PC-9 (cell line): ENCODE results near the gene CD274. TPM values are rescaled to one million over a fixed set of nuclear protein-coding genes. Genes with fewer than 3 reads are reported as not detected.
"Not testable (repeated sequence)": the region's sequence is repeated elsewhere in the genome, so short reads cannot be mapped to it uniquely, and the experiment has no call there.

Source experiments
- BruUV-seq: library from RNA; stranded (reverse); fragments of 400-500 nt; replicated peaks from 2 replicates; lab custom pipeline; 2021; lab: Mats Ljungman, UMichigan
- CTCF ChIA-PET: fragments of 300-600 bp; sonication (Branson Sonifier 250); formaldehyde crosslinking; loops from one replicate; lab custom pipeline; 2022; ENCODE audit warnings: antibody characterized with exemption; lab: Charles Lee
- POLR2A ChIA-PET: fragments of 300-600 bp; sonication (Branson Sonifier 250); formaldehyde crosslinking; loops from one replicate; lab custom pipeline; 2022; ENCODE audit warnings: antibody characterized with exemption; ENCODE audit not compliant: unreplicated experiment; lab: Charles Lee
- DNase-seq, 2 experiments: peaks; one replicate each; pipeline versions ENCODE4 v3.0.0 to v3.0.0-alpha.2; 2015 to 2022; ENCODE audit warnings: mixed read lengths in 1 of 2
- H2AFZ ChIP-seq: fragments of 200-600 bp; sonication (generic); 2 replicates; pipeline ENCODE4 v1.8.1; 2017; ENCODE audit warnings: antibody characterized with exemption
- H3F3A ChIP-seq: fragments of 200-600 bp; sonication (generic); 2 replicates; pipeline ENCODE4 v1.8.1; 2017; ENCODE audit warnings: antibody characterized with exemption, mild to moderate bottlenecking, low read depth; ENCODE audit not compliant: insufficient read depth
- H3K27ac ChIP-seq: fragments of 200-600 bp; sonication (generic); 2 replicates; pipeline ENCODE4 v1.6.1; 2016; ENCODE audit warnings: mixed run types
- H3K27me3 ChIP-seq: fragments of 200-600 bp; sonication (generic); 2 replicates; pipeline ENCODE4 v1.6.1; 2016; ENCODE audit warnings: low read depth, mixed run types; ENCODE audit not compliant: insufficient read depth
- H3K36me3 ChIP-seq: fragments of 200-600 bp; sonication (generic); 2 replicates; pipeline ENCODE4 v1.6.1; 2016; ENCODE audit warnings: low read depth, mixed run types
- H3K4me1 ChIP-seq: fragments of 200-600 bp; sonication (generic); replicated peaks from 2 replicates; pipeline ENCODE4 v1.6.1; 2016; ENCODE audit warnings: mixed run types; ENCODE audit not compliant: insufficient read depth
- H3K4me2 ChIP-seq: fragments of 200-600 bp; sonication (generic); 2 replicates; pipeline ENCODE4 v1.6.1; 2017; ENCODE audit warnings: mixed run types
- H3K4me3 ChIP-seq: fragments of 200-600 bp; sonication (generic); 2 replicates; pipeline ENCODE4 v1.6.1; 2016; ENCODE audit warnings: mixed run types
- H3K79me2 ChIP-seq: fragments of 200-600 bp; sonication (generic); 2 replicates; pipeline ENCODE4 v1.6.1; 2017; ENCODE audit warnings: low read depth, mixed run types
- H3K9me2 ChIP-seq: fragments of 200-600 bp; sonication (generic); 2 replicates; pipeline ENCODE4 v1.8.1; 2017; ENCODE audit warnings: mild to moderate bottlenecking; ENCODE audit not compliant: insufficient read depth
- H3K9me3 ChIP-seq: fragments of 200-600 bp; sonication (generic); 2 replicates; pipeline ENCODE4 v1.8.1; 2016; ENCODE audit warnings: low read depth; ENCODE audit not compliant: insufficient read depth
- H4K20me1 ChIP-seq: fragments of 200-600 bp; sonication (generic); 2 replicates; pipeline ENCODE4 v1.8.1; 2017; ENCODE audit not compliant: insufficient read depth
- EZH2 ChIP-seq: fragments of 200-600 bp; sonication (generic); IDR thresholded peaks from 2 replicates; pipeline ENCODE4 v1.8.0; 2017; ENCODE audit warnings: antibody characterized with exemption, low read depth
- intact Hi-C: fragments of 100-400 bp; cut with micrococcal nuclease; formaldehyde crosslinking; loops from one replicate; pipeline ENCODE4 v1.10.0; 2022; ENCODE audit not compliant: unreplicated experiment
- total RNA-seq: library from RNA; stranded (reverse); gene quantifications from 2 replicates; pipeline ENCODE4 v1.2.3, GENCODE V29; 2021
- TF ChIP-seq, protein P1 (sequence below): fragments of 200-600 bp; sonication (generic); conservative IDR thresholded peaks from 2 replicates; pipeline ENCODE4 v1.6.1; 2017; ENCODE audit warnings: mixed run types, antibody characterized with exemption, mild to moderate bottlenecking, moderate library complexity

CD274 gene
- total RNA-seq, 1 experiment from 2014 or later: 4.4 TPM

DNA sequence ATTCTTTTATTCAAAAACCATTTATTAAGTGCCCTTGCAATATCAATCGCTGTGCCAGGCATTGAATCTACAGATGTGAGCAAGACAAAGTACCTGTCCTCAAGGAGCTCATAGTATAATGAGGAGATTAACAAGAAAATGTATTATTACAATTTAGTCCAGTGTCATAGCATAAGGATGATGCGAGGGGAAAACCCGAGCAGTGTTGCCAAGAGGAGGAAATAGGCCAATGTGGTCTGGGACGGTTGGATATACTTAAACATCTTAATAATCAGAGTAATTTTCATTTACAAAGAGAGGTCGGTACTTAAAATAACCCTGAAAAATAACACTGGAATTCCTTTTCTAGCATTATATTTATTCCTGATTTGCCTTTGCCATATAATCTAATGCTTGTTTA, 18.5 kb downstream of the CD274 start:
- TF ChIP-seq EZH2: no peak
- TF ChIP-seq, protein P1, sequence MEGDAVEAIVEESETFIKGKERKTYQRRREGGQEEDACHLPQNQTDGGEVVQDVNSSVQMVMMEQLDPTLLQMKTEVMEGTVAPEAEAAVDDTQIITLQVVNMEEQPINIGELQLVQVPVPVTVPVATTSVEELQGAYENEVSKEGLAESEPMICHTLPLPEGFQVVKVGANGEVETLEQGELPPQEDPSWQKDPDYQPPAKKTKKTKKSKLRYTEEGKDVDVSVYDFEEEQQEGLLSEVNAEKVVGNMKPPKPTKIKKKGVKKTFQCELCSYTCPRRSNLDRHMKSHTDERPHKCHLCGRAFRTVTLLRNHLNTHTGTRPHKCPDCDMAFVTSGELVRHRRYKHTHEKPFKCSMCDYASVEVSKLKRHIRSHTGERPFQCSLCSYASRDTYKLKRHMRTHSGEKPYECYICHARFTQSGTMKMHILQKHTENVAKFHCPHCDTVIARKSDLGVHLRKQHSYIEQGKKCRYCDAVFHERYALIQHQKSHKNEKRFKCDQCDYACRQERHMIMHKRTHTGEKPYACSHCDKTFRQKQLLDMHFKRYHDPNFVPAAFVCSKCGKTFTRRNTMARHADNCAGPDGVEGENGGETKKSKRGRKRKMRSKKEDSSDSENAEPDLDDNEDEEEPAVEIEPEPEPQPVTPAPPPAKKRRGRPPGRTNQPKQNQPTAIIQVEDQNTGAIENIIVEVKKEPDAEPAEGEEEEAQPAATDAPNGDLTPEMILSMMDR: no peak
- Histone ChIP-seq H3K4me1 (no peaks in the 10 kb centered on the region), H3K27ac (no peak overlapping the region), H2AFZ (no peak overlapping the region), H3K79me2 (no peaks in the 10 kb centered on the region), H3F3A (no peaks in the 10 kb centered on the region), H3K27me3 (no peaks in the 10 kb centered on the region), H3K4me2 (no peak overlapping the region), H4K20me1 (no peaks in the 10 kb centered on the region), H3K36me3 (no peaks in the 10 kb centered on the region), H3K9me3 (no peaks in the 10 kb centered on the region), H3K4me3 (no peak overlapping the region), H3K9me2 (no peaks in the 10 kb centered on the region)
- no peak for DNase-seq
- intact Hi-C loops: no loop called here
- ChIA-PET CTCF (no interaction called here), POLR2A (no interaction called here)
- no TSS peak for BruUV-seq

DNA sequence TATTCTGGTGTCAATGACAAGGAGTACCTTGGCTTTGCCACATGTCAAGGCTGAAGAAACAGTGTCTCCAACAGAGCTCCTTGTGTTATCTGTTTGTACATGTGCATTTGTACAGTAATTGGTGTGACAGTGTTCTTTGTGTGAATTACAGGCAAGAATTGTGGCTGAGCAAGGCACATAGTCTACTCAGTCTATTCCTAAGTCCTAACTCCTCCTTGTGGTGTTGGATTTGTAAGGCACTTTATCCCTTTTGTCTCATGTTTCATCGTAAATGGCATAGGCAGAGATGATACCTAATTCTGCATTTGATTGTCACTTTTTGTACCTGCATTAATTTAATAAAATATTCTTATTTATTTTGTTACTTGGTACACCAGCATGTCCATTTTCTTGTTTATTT, 19.8 kb downstream of the CD274 start:
- H3K4me3 ChIP-seq: no peak overlapping the region
- no peak overlapping the region for H3K27ac ChIP-seq
- ChIA-PET CTCF (no interaction called here), POLR2A (no interaction called here)
- TF ChIP-seq EZH2: no peak
- TF ChIP-seq, protein P1: no peak
- no TSS peak for BruUV-seq
- H3K9me2 ChIP-seq: no peaks in the 10 kb centered on the region
- no peaks in the 10 kb centered on the region for H3K4me1 ChIP-seq
- no peak for DNase-seq
- H3K4me2 ChIP-seq: no peak overlapping the region
- no peaks in the 10 kb centered on the region for H3K27me3 ChIP-seq
- no peaks in the 10 kb centered on the region for H3K36me3 ChIP-seq
- no peaks in the 10 kb centered on the region for H3F3A ChIP-seq
- H2AFZ ChIP-seq: no peak overlapping the region
- H3K79me2 ChIP-seq: no peaks in the 10 kb centered on the region
- intact Hi-C loops: no loop called here
- H3K9me3 ChIP-seq: no peaks in the 10 kb centered on the region
- no peaks in the 10 kb centered on the region for H4K20me1 ChIP-seq

DNA sequence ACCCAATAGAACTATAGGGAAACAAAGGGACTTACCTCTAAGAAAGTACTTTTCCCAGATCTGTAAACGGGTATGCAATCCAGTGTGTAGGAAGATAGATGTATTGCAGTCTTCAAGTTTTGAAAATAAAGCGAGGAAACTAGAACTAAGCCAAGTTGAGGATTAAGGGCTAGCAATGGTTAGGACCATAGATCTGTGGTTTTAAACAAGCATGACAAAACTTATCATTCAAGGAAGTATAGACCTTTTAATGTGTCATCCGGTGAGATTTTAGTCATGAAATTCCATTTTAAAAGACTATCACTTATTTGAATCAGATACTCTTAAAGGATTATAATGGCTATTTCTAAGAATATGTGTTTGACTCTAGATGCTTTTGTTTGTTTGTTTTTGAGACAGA, 20.5 kb downstream of the CD274 start:
- Histone ChIP-seq H3F3A (no peaks in the 10 kb centered on the region), H4K20me1 (no peaks in the 10 kb centered on the region), H3K36me3 (no peaks in the 10 kb centered on the region), H3K9me3 (no peaks in the 10 kb centered on the region), H3K27ac (no peak overlapping the region), H3K27me3 (no peaks in the 10 kb centered on the region), H2AFZ (no peak overlapping the region), H3K79me2 (no peaks in the 10 kb centered on the region), H3K4me3 (no peak overlapping the region), H3K9me2 (no peaks in the 10 kb centered on the region), H3K4me2 (no peak overlapping the region), H3K4me1 (no peaks in the 10 kb centered on the region)
- TF ChIP-seq EZH2: no peak
- TF ChIP-seq, protein P1: no peak
- ChIA-PET POLR2A (no interaction called here), CTCF (no interaction called here)
- intact Hi-C loops: no loop called here
- DNase-seq: no peak
- no TSS peak for BruUV-seq

DNA sequence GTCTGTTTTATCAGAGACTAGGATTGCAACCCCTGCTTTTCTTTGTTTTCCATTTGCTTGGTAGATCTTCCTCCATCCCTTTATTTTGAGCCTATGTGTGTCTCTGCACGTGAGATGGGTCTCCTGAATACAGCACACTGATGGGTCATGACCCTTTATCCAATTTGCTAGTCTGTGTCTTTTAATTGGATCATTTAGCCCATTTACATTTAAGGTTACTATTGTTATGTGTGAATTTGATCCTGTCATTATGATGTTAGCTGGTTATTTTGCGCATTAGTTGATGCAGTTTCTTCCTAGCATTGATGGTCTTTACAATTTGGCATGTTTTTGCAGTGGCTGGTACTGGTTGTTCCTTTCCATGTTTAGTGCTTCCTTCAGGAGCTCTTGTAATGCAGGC, 25.3 kb downstream of the CD274 start:
- intact Hi-C loops, H3K79me2 ChIP-seq: not testable (repeated sequence)

More for the DNA sequence above, 25.3 kb downstream of the CD274 start:
- H3K36me3 ChIP-seq, H3K4me2 ChIP-seq, BruUV-seq, H3K9me3 ChIP-seq, H2AFZ ChIP-seq, H3K4me1 ChIP-seq, CTCF ChIA-PET, H3K4me3 ChIP-seq, POLR2A ChIA-PET, H3K9me2 ChIP-seq, H3F3A ChIP-seq, H3K27me3 ChIP-seq, H4K20me1 ChIP-seq, DNase-seq, H3K27ac ChIP-seq: not testable (repeated sequence)
